Tibial nerve (tissue), 4 donors: Measurements from ENCODE around the gene WIZ. TPM values are rescaled to one million over a fixed set of nuclear protein-coding genes. Genes with fewer than 3 reads are reported as not detected.

Source experiments
- DNase-seq, 2 donors: peaks; one replicate each; pipeline ENCODE4 v3.0.0-alpha.2; 2019; ENCODE audit warnings: low spot score in 2 of 2
- H3K27ac ChIP-seq, 4 donors: fragments of 200-600 bp; sonication (generic) in 3 of 4; one replicate each; pipeline ENCODE4 v1.5.1; 2017 to 2019; ENCODE audit warnings: mild to moderate bottlenecking in 1 of 4
- H3K27me3 ChIP-seq, 2 donors: fragments of 200-600 bp; sonication (generic) in 1 of 2; one replicate each; pipeline versions ENCODE4 v1.5.1 to v1.6.0; 2017 to 2019
- H3K36me3 ChIP-seq, 3 donors: fragments of 200-600 bp; sonication (generic); one replicate each; pipeline ENCODE4 v1.5.1; 2018 to 2019
- H3K4me1 ChIP-seq, 4 donors: fragments of 200-600 bp; sonication (generic) in 3 of 4; one replicate each; pipeline ENCODE4 v1.5.1; 2017 to 2019
- H3K4me3 ChIP-seq, 4 donors: fragments of 200-600 bp; sonication (generic) in 3 of 4; one replicate each; pipeline ENCODE4 v1.5.1; 2017 to 2019; ENCODE audit warnings: mild to moderate bottlenecking in 1 of 4, moderate library complexity in 1 of 4
- H3K9me3 ChIP-seq, 4 donors: fragments of 200-600 bp; sonication (generic) in 3 of 4; one replicate each; pipeline ENCODE4 v1.5.1; 2017 to 2019
- CTCF ChIP-seq, 5 experiments: fragments of 200-600 bp in 3 of 5; fragments of 450-650 bp in 2 of 5; sonication (generic) in 3 of 5; IDR thresholded peaks; one replicate each; pipeline ENCODE4 v1.5.1; 2016 to 2019; ENCODE audit warnings: antibody characterized with exemption in 5 of 5, mild to moderate bottlenecking in 3 of 5, moderate library complexity in 2 of 5
- EP300 ChIP-seq, 2 donors: sonication (generic); formaldehyde crosslinking; IDR thresholded peaks; one replicate each; pipeline ENCODE4 v1.6.1; 2017; ENCODE audit warnings: antibody characterized with exemption in 2 of 2, mild to moderate bottlenecking in 1 of 2
- POLR2A ChIP-seq, 2 donors: fragments of 450-650 bp; IDR thresholded peaks; one replicate each; pipeline ENCODE4 v1.6.1; 2017; ENCODE audit warnings: antibody characterized with exemption in 2 of 2, mild to moderate bottlenecking in 2 of 2, moderate library complexity in 2 of 2
- WGBS, 2 donors: methylation state at CpG; one replicate each; pipeline ENCODE4 v1.1.5; 2018; 5-methylcytosine and 5-hydroxymethylcytosine counted together
- total RNA-seq, 4 donors: library from RNA; depleted of rRNA; stranded (reverse); fragments of >200 nt; gene quantifications; one replicate each; pipeline ENCODE4 v1.1.0, GENCODE V29; 2016

Gene WIZ
- total RNA-seq, 4 donors from 2014 or later: 31.5 to 108 (median 46.3) TPM

GRCh38 chr19:15447057-15447456 lies 2.7 kb downstream of the WIZ start:
- WGBS, 2 donors: 74 to 81% methylated on average over 4 of the region's 4 CpGs
- peaks cover 0 to 29% (median 0%) of the 10 kb centered on the region in 3 donors for H3K36me3 ChIP-seq
- H3K27me3 ChIP-seq: no peaks in the 10 kb centered on the region
- H3K9me3 ChIP-seq: no peaks in the 10 kb centered on the region
- H3K4me1 ChIP-seq: peaks cover 0 to 22% (median 8%) of the 10 kb centered on the region in 4 donors
- H3K27ac ChIP-seq: no peak overlapping the region
- H3K4me3 ChIP-seq: no peak overlapping the region
- TF ChIP-seq CTCF (IDR thresholded peaks at IDR 0.05) (no peak), EP300 (IDR thresholded peaks at IDR 0.05) (no peak), POLR2A (IDR thresholded peaks at IDR 0.05) (no peak)
- no peak for DNase-seq

- WGBS, 2 donors: 55 to 60% methylated on average over 7 of the region's 7 CpGs
- TF ChIP-seq EP300 (IDR thresholded peaks at IDR 0.05): no peak
- TF ChIP-seq CTCF (IDR thresholded peaks at IDR 0.05): no peak
- no peak for TF ChIP-seq POLR2A (IDR thresholded peaks at IDR 0.05)
- H3K27ac ChIP-seq: no peak overlapping the region
These were observed 3.9 kb downstream of the WIZ start for GRCh38 chr19:15445807-15446376.

GRCh38 chr19:15445227-15445605 lies 4.5 kb downstream of the WIZ start:
- Histone ChIP-seq H3K27me3 (no peaks in the 10 kb centered on the region), H3K9me3 (no peaks in the 10 kb centered on the region), H3K27ac (no peak overlapping the region), H3K36me3 (peaks cover 0 to 33% (median 0%) of the 10 kb centered on the region in 3 donors), H3K4me3 (no peak overlapping the region), H3K4me1 (peaks cover 0 to 17% (median 8%) of the 10 kb centered on the region in 4 donors)
- no peak for TF ChIP-seq CTCF (IDR thresholded peaks at IDR 0.05)
- WGBS, 2 donors: 86 to 92% methylated on average over 9 of the region's 9 CpGs
- no peak for DNase-seq

More at GRCh38 chr19:15445807-15446376, 3.9 kb downstream of the WIZ start:
- Histone ChIP-seq H3K27me3 (no peaks in the 10 kb centered on the region), H3K9me3 (no peaks in the 10 kb centered on the region), H3K4me3 (no peak overlapping the region), H3K36me3 (peaks cover 0 to 29% (median 0%) of the 10 kb centered on the region in 3 donors), H3K4me1 (peaks cover 0 to 18% (median 8%) of the 10 kb centered on the region in 4 donors)
- DNase-seq: no peak

- Histone ChIP-seq H3K4me3 (no peak overlapping the region), H3K9me3 (no peaks in the 10 kb centered on the region), H3K4me1 (peaks cover 0 to 15% (median 8%) of the 10 kb centered on the region in 4 donors), H3K36me3 (peaks cover 0 to 39% (median 0%) of the 10 kb centered on the region in 3 donors), H3K27ac (no peak overlapping the region), H3K27me3 (no peaks in the 10 kb centered on the region)
- WGBS, 2 donors: 79 to 86% methylated on average over 7 to 15 of the region's 15 CpGs
- TF ChIP-seq CTCF (IDR thresholded peaks at IDR 0.05) (no peak), POLR2A (IDR thresholded peaks at IDR 0.05) (no peak), EP300 (IDR thresholded peaks at IDR 0.05) (no peak)
- DNase-seq: no peak
These were observed 5.1 kb downstream of the WIZ start for GRCh38 chr19:15444505-15445226.

- DNase-seq: no peak
- Histone ChIP-seq H3K27ac (no peak overlapping the region), H3K36me3 (peaks cover 0 to 47% (median 0%) of the 10 kb centered on the region in 3 donors), H3K9me3 (no peaks in the 10 kb centered on the region), H3K4me3 (no peak overlapping the region), H3K4me1 (peaks cover 0 to 16% (median 2%) of the 10 kb centered on the region in 4 donors), H3K27me3 (no peaks in the 10 kb centered on the region)
- TF ChIP-seq CTCF (IDR thresholded peaks at IDR 0.05) (no peak), POLR2A (IDR thresholded peaks at IDR 0.05) (no peak), EP300 (IDR thresholded peaks at IDR 0.05) (no peak)
- 49 to 72% methylated on average over 9 to 10 of the region's 10 CpGs for WGBS, 2 donors
These were observed 5.9 kb downstream of the WIZ start for GRCh38 chr19:15443838-15444237.
